Measurements from ENCODE around the gene TMEM156.
"Not testable (repeated sequence)": the region's sequence is repeated elsewhere in the genome, so short reads cannot be mapped to it uniquely, and the experiment has no call there.

The TMEM156 gene

DNA sequence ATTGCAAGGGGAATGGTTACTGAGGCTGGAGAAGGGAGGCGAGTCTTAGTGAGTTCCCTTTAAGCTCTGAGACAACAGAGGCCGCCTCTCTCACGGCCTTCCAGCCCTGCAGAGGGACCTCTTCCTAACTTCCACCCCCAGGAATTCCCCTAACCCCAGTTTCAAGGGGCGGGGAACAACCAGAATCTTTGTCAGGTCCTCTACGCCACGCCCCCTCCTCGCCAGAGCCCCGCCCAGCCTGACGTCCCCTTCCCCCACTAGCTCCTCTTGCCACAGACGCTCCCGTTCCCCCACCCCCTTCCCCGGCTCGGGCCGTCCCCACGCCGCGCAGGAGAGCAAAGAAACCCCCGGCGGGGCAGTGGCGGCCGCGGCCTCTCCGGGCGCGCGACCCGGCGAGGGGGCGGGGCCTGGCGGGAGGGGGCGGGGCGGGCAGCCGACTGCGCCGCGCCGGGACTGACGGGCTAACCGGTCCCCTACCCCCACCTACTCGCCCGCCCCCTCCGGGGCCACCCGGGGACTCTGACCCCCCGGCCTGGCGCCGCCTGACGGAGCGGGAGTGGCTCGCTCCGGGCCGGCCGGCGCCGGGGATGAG, 12.3 kb upstream of the TMEM156 start:
- Histone ChIP-seq H3K9me3 (ENCODE audit: control insufficient read depth in 2 of 2, low read length in 2 of 2) (no peaks in the 10 kb centered on the region), H3K9ac (ENCODE audit: low read depth in 1 of 2, low read length in 2 of 2) (peak overlapping the region; percentile 5 to 37), H3K4me3 (ENCODE audit: low read length in 2 of 2) (peak overlapping the region; percentile 67 to 68), H3K36me3 (ENCODE audit: control insufficient read depth in 2 of 2, insufficient read depth in 2 of 2, low read length in 2 of 2) (no peaks in the 10 kb centered on the region), H3K4me1 (ENCODE audit: control insufficient read depth in 2 of 2, insufficient read depth in 2 of 2, low read length in 2 of 2) (peaks cover 6 to 8% of the 10 kb centered on the region in 2 donors), H3K27ac (ENCODE audit: low read depth in 2 of 2, low read length in 2 of 2) (peak overlapping the region; percentile 70 to 86), H3K27me3 (ENCODE audit: control insufficient read depth in 2 of 2, insufficient read depth in 2 of 2, low read length in 2 of 2) (no peaks in the 10 kb centered on the region)

GRCh38 chr4:39043861-39044363, 11.7 kb upstream of the TMEM156 start:
- H3K9ac ChIP-seq (ENCODE audit: low read depth in 1 of 2, low read length in 2 of 2): peak overlapping the region; percentile 34 to 36
- H3K36me3 ChIP-seq (ENCODE audit: control insufficient read depth in 2 of 2, insufficient read depth in 2 of 2, low read length in 2 of 2): no peaks in the 10 kb centered on the region
- peak overlapping the region; percentile 70 to 86 for H3K27ac ChIP-seq (ENCODE audit: low read depth in 2 of 2, low read length in 2 of 2)
- peaks cover 6 to 8% of the 10 kb centered on the region in 2 donors for H3K4me1 ChIP-seq (ENCODE audit: control insufficient read depth in 2 of 2, insufficient read depth in 2 of 2, low read length in 2 of 2)
- peak overlapping the region; percentile 67 to 68 for H3K4me3 ChIP-seq (ENCODE audit: low read length in 2 of 2)
- no peaks in the 10 kb centered on the region for H3K27me3 ChIP-seq (ENCODE audit: control insufficient read depth in 2 of 2, insufficient read depth in 2 of 2, low read length in 2 of 2)
- no peaks in the 10 kb centered on the region for H3K9me3 ChIP-seq (ENCODE audit: control insufficient read depth in 2 of 2, low read length in 2 of 2)

- Histone ChIP-seq H3K27me3 (ENCODE audit: control insufficient read depth in 2 of 2, insufficient read depth in 2 of 2, low read length in 2 of 2) (no peaks in the 10 kb centered on the region), H3K27ac (ENCODE audit: low read depth in 2 of 2, low read length in 2 of 2) (peak overlapping the region; percentile 70 to 86), H3K36me3 (ENCODE audit: control insufficient read depth in 2 of 2, insufficient read depth in 2 of 2, low read length in 2 of 2) (no peaks in the 10 kb centered on the region), H3K9ac (ENCODE audit: low read depth in 1 of 2, low read length in 2 of 2) (peak overlapping the region in 1 of 2 donors; percentile 34), H3K4me3 (ENCODE audit: low read length in 2 of 2) (peak overlapping the region; percentile 67 to 68), H3K4me1 (ENCODE audit: control insufficient read depth in 2 of 2, insufficient read depth in 2 of 2, low read length in 2 of 2) (peaks cover 6 to 8% of the 10 kb centered on the region in 2 donors), H3K9me3 (ENCODE audit: control insufficient read depth in 2 of 2, low read length in 2 of 2) (no peaks in the 10 kb centered on the region)
Measured at GRCh38 chr4:39043058-39043860, 11.1 kb upstream of the TMEM156 start.

DNA sequence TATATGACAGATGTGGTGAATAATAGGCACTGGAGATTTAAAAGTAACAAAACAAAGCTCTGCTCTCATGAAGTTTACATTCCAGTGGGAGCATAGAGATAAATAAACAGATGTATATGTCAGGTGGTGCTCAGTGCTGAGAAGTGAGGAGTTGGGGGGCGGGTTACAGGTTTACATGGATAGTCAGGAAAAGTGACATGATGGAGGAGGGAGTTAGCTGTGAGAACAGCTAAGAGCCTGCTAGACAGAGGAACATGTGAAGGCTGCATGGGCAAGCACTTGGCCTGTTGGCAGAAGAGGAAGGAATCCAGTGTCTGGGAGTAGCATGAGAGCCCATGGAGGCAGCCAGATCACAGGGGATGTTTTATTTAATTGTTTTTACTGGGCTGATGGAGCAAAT, 10.2 kb upstream of the TMEM156 start:
- H3K27me3 ChIP-seq (ENCODE audit: control insufficient read depth in 2 of 2, insufficient read depth in 2 of 2, low read length in 2 of 2): no peaks in the 10 kb centered on the region
- no peak overlapping the region for H3K27ac ChIP-seq (ENCODE audit: low read depth in 2 of 2, low read length in 2 of 2)
- H3K9me3 ChIP-seq (ENCODE audit: control insufficient read depth in 2 of 2, low read length in 2 of 2): no peaks in the 10 kb centered on the region
- H3K9ac ChIP-seq (ENCODE audit: low read depth in 1 of 2, low read length in 2 of 2): no peak overlapping the region
- H3K4me1 ChIP-seq (ENCODE audit: control insufficient read depth in 2 of 2, insufficient read depth in 2 of 2, low read length in 2 of 2): peaks cover 6 to 8% of the 10 kb centered on the region in 2 donors
- H3K4me3 ChIP-seq (ENCODE audit: low read length in 2 of 2): no peak overlapping the region
- no peaks in the 10 kb centered on the region for H3K36me3 ChIP-seq (ENCODE audit: control insufficient read depth in 2 of 2, insufficient read depth in 2 of 2, low read length in 2 of 2)

GRCh38 chr4:39039108-39039507, 6.9 kb upstream of the TMEM156 start:
- Histone ChIP-seq H3K4me3 (ENCODE audit: low read length in 2 of 2) (no peak overlapping the region), H3K27me3 (ENCODE audit: control insufficient read depth in 2 of 2, insufficient read depth in 2 of 2, low read length in 2 of 2) (no peaks in the 10 kb centered on the region), H3K27ac (ENCODE audit: low read depth in 2 of 2, low read length in 2 of 2) (no peak overlapping the region), H3K36me3 (ENCODE audit: control insufficient read depth in 2 of 2, insufficient read depth in 2 of 2, low read length in 2 of 2) (no peaks in the 10 kb centered on the region), H3K9me3 (ENCODE audit: control insufficient read depth in 2 of 2, low read length in 2 of 2) (no peaks in the 10 kb centered on the region), H3K4me1 (ENCODE audit: control insufficient read depth in 2 of 2, insufficient read depth in 2 of 2, low read length in 2 of 2) (peaks cover 5 to 6% of the 10 kb centered on the region in 2 donors), H3K9ac (ENCODE audit: low read depth in 1 of 2, low read length in 2 of 2) (no peak overlapping the region)

- no peak overlapping the region for H3K4me3 ChIP-seq (ENCODE audit: low read length in 2 of 2)
- no peak overlapping the region for H3K9ac ChIP-seq (ENCODE audit: low read depth in 1 of 2, low read length in 2 of 2)
- no peaks in the 10 kb centered on the region for H3K27me3 ChIP-seq (ENCODE audit: control insufficient read depth in 2 of 2, insufficient read depth in 2 of 2, low read length in 2 of 2)
- no peak overlapping the region for H3K27ac ChIP-seq (ENCODE audit: low read depth in 2 of 2, low read length in 2 of 2)
- H3K4me1 ChIP-seq (ENCODE audit: control insufficient read depth in 2 of 2, insufficient read depth in 2 of 2, low read length in 2 of 2): no peaks in the 10 kb centered on the region
- no peaks in the 10 kb centered on the region for H3K36me3 ChIP-seq (ENCODE audit: control insufficient read depth in 2 of 2, insufficient read depth in 2 of 2, low read length in 2 of 2)
- no peaks in the 10 kb centered on the region for H3K9me3 ChIP-seq (ENCODE audit: control insufficient read depth in 2 of 2, low read length in 2 of 2)
Measured at GRCh38 chr4:39037941-39038340, 5.7 kb upstream of the TMEM156 start.

DNA sequence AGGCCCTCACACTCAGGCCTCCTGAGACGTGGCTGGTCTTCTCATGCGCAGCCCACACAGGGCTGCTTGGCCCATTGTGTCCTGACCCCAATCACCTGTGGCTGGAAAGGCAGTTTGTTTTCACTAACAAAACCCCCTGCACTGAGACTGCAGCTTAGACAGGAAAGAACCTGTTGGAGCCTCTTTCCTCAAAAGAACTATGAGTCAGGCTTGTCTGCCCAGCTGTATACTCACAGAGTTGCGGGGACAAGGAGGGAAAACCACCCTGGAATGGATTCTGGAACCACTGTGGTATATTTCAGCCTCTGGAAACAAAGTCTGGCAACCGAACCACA, 5.2 kb upstream of the TMEM156 start:
- no peaks in the 10 kb centered on the region for H3K9me3 ChIP-seq (ENCODE audit: control insufficient read depth in 2 of 2, low read length in 2 of 2)
- H3K27me3 ChIP-seq (ENCODE audit: control insufficient read depth in 2 of 2, insufficient read depth in 2 of 2, low read length in 2 of 2): no peaks in the 10 kb centered on the region
- no peak overlapping the region for H3K27ac ChIP-seq (ENCODE audit: low read depth in 2 of 2, low read length in 2 of 2)
- no peaks in the 10 kb centered on the region for H3K36me3 ChIP-seq (ENCODE audit: control insufficient read depth in 2 of 2, insufficient read depth in 2 of 2, low read length in 2 of 2)
- H3K4me1 ChIP-seq (ENCODE audit: control insufficient read depth in 2 of 2, insufficient read depth in 2 of 2, low read length in 2 of 2): no peaks in the 10 kb centered on the region
- no peak overlapping the region for H3K4me3 ChIP-seq (ENCODE audit: low read length in 2 of 2)
- no peak overlapping the region for H3K9ac ChIP-seq (ENCODE audit: low read depth in 1 of 2, low read length in 2 of 2)

DNA sequence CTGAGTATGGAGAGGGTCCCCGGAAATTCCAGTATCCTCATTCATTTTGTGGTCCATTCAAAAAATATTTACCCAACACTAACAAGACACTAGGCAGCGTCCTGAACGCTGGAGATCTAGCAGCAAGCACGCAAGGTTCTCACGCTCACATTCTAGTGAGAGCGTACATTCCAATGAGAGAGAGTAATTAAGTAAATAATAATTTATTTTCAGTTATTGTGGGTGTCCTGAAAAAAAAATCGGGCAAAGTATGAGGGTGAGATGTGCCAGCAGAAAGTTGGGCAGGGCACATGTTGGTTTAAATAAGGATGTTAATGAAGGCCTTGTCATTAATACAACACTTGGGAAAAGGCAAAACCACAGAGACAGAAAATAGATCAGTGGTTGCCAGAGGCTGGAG, 4.0 kb upstream of the TMEM156 start:
- Histone ChIP-seq H3K4me1 (ENCODE audit: control insufficient read depth in 2 of 2, insufficient read depth in 2 of 2, low read length in 2 of 2) (no peaks in the 10 kb centered on the region), H3K9ac (ENCODE audit: low read depth in 1 of 2, low read length in 2 of 2) (no peak overlapping the region), H3K9me3 (ENCODE audit: control insufficient read depth in 2 of 2, low read length in 2 of 2) (no peaks in the 10 kb centered on the region), H3K4me3 (ENCODE audit: low read length in 2 of 2) (no peak overlapping the region), H3K27me3 (ENCODE audit: control insufficient read depth in 2 of 2, insufficient read depth in 2 of 2, low read length in 2 of 2) (no peaks in the 10 kb centered on the region), H3K27ac (ENCODE audit: low read depth in 2 of 2, low read length in 2 of 2) (no peak overlapping the region), H3K36me3 (ENCODE audit: control insufficient read depth in 2 of 2, insufficient read depth in 2 of 2, low read length in 2 of 2) (no peaks in the 10 kb centered on the region)

DNA sequence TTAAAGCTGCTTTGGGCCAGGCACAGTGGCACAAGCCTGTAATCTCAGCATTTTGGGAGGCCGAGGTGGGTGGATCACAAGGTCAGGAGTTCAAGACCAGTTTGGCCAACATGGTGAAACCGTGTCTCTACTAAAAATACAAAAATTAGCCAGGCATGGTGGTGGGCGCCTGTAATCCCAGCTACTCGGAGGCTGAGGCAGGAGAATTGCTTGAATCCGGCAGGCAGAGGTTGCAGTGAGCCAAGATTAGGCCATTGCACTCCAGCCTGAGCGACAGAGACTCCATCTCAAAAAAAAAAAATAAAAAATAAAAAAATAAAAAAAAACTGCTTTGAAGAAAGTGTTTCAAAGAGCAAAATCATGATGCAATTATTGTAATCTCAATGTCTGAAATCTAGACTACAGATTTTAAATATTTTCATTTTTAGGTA, 604 bp downstream of the TMEM156 start:
- peak overlapping the region; percentile 1 to 64 for H3K4me3 ChIP-seq (ENCODE audit: low read length in 2 of 2)
- not testable (repeated sequence) for H3K9me3 ChIP-seq (ENCODE audit: control insufficient read depth in 2 of 2, low read length in 2 of 2); H3K4me1 ChIP-seq (ENCODE audit: control insufficient read depth in 2 of 2, insufficient read depth in 2 of 2, low read length in 2 of 2); H3K27me3 ChIP-seq (ENCODE audit: control insufficient read depth in 2 of 2, insufficient read depth in 2 of 2, low read length in 2 of 2); H3K36me3 ChIP-seq (ENCODE audit: control insufficient read depth in 2 of 2, insufficient read depth in 2 of 2, low read length in 2 of 2)
- peak overlapping the region in 1 of 2 donors; percentile 13 for H3K27ac ChIP-seq (ENCODE audit: low read depth in 2 of 2, low read length in 2 of 2)
- peak overlapping the region in 1 of 2 donors; percentile 56 for H3K9ac ChIP-seq (ENCODE audit: low read depth in 1 of 2, low read length in 2 of 2)

DNA sequence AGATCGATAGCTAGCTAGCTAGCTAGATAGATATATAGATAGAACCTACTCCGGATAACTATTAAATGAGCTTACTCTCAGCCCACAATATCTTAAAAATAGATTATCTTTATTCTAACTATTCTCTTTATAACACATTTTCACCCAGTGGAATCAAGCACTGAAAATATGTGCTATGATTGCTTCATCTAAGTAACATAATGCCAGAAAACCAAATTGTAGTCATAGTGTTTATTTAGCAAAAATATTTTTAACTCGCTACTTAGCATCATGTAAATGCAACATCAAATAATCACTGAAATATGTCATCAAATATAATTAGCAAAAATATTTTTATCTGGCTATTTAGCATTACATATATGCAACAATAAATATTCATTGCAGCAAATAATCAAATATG, 1.5 kb downstream of the TMEM156 start:
- H3K4me1 ChIP-seq (ENCODE audit: control insufficient read depth in 2 of 2, insufficient read depth in 2 of 2, low read length in 2 of 2): no peaks in the 10 kb centered on the region
- peak overlapping the region in 1 of 2 donors; percentile 44 for H3K9ac ChIP-seq (ENCODE audit: low read depth in 1 of 2, low read length in 2 of 2)
- H3K4me3 ChIP-seq (ENCODE audit: low read length in 2 of 2): peak overlapping the region in 1 of 2 donors; percentile 64

More for the DNA sequence above, 1.5 kb downstream of the TMEM156 start:
- no peak overlapping the region for H3K27ac ChIP-seq (ENCODE audit: low read depth in 2 of 2, low read length in 2 of 2)
- H3K9me3 ChIP-seq (ENCODE audit: control insufficient read depth in 2 of 2, low read length in 2 of 2): no peaks in the 10 kb centered on the region
- H3K36me3 ChIP-seq (ENCODE audit: control insufficient read depth in 2 of 2, insufficient read depth in 2 of 2, low read length in 2 of 2): no peaks in the 10 kb centered on the region
- no peaks in the 10 kb centered on the region for H3K27me3 ChIP-seq (ENCODE audit: control insufficient read depth in 2 of 2, insufficient read depth in 2 of 2, low read length in 2 of 2)
